AG04450 (cell line): ENCODE measurements around the gene HMBS. TPM values are rescaled to one million over a fixed set of nuclear protein-coding genes. Genes with fewer than 3 reads are reported as not detected.
"Not testable (repeated sequence)": the region's sequence is repeated elsewhere in the genome, so short reads cannot be mapped to it uniquely, and the experiment has no call there.

Experiments used
- CTCF ChIA-PET: fragments of 300-600, 350-600 bp; formaldehyde crosslinking; extraction: SDS; loops from one replicate; lab custom pipeline; 2022; ENCODE audit warnings: antibody characterized with exemption, inconsistent platforms; lab: Charles Lee
- POLR2A ChIA-PET: fragments of 350-600 bp; formaldehyde crosslinking; extraction: SDS; loops from one replicate; lab custom pipeline; 2021; ENCODE audit warnings: antibody characterized with exemption, inconsistent platforms; lab: Yijun Ruan, JAX
- DNase-seq: peaks from one replicate; pipeline ENCODE4 v3.0.0-alpha.2; 2011; ENCODE audit warnings: low read depth, low spot score
- H3K27ac ChIP-seq: one replicate; pipeline ENCODE4 v1.5.1; 2012; ENCODE audit warnings: low read depth, low read length, control low read depth
- H3K27me3 ChIP-seq: one replicate; pipeline ENCODE4 v1.6.0; 2012; ENCODE audit warnings: low read length; ENCODE audit not compliant: control insufficient read depth, insufficient read depth
- H3K4me3 ChIP-seq: 2 replicates; pipeline ENCODE4 v1.5.1; 2011; ENCODE audit warnings: mild to moderate bottlenecking, low read depth, low read length, control low read depth
- H3K9me3 ChIP-seq: 2 replicates; pipeline ENCODE4 v1.5.1; 2012; ENCODE audit warnings: low read length; ENCODE audit not compliant: control insufficient read depth, insufficient read depth
- polyA plus RNA-seq: library from polyadenylated mRNA; depleted of rRNA; stranded (reverse); fragments of >200 nt; gene quantifications from 2 replicates; pipeline ENCODE4 v1.2.3, GENCODE V29; 2011
- TF ChIP-seq, protein P1 (sequence below): IDR thresholded peaks from 2 replicates; pipeline ENCODE4 v1.5.1; 2011; ENCODE audit warnings: low read depth, low read length, control low read depth, inconsistent platforms

Gene HMBS
- polyA plus RNA-seq, 1 experiment, result 38.5 TPM

DNA sequence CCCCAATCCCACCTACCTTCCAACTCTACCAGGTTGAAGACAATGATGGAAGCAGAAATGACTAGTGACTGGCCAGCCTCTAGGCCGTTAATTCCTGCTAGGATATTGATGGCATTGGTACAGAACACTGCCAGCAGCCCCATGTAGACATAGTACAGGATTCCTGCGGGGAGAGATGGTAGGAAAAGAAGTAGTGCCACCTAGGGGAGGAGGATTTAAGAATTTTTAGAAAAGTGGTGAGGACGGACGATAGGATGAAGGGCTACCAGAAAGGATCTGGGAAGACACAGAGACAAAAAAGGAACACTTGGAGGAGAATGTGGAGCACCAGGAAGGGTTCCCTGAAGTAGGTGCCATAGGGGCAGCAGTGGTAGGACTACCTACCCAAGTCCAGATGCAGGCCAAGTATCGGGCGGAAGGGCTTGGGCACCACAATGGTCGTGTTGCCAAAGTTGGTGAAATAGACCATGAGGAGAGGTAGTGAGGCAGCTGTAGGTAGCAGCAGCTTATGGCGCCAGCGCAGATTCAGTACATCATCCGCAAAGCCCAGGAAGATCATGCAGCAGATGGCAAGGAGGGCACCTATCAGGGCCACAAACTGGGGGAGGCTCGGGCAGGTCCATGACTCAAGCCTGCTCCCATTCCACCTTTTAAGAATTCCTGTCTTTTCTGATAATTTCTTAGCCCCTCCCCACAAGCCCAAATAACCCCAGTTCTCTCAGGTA is 15.7 kb downstream of the HMBS start:
- DNase-seq, result no peak
- Histone ChIP-seq H3K27me3 (no peaks in the 10 kb centered on the region), H3K9me3 (no peaks in the 10 kb centered on the region), H3K4me3 (peak overlapping the region; percentile 87), H3K27ac (peak overlapping the region; percentile 21)
- ChIA-PET POLR2A (no interaction called here), CTCF (interaction anchor here (0.7 to 1.0 kb wide), 3 partner anchors 11 to 115 kb away, joined by 3 read pairs; no protein-coding TSS in a partner anchor)
- TF ChIP-seq, protein P1, sequence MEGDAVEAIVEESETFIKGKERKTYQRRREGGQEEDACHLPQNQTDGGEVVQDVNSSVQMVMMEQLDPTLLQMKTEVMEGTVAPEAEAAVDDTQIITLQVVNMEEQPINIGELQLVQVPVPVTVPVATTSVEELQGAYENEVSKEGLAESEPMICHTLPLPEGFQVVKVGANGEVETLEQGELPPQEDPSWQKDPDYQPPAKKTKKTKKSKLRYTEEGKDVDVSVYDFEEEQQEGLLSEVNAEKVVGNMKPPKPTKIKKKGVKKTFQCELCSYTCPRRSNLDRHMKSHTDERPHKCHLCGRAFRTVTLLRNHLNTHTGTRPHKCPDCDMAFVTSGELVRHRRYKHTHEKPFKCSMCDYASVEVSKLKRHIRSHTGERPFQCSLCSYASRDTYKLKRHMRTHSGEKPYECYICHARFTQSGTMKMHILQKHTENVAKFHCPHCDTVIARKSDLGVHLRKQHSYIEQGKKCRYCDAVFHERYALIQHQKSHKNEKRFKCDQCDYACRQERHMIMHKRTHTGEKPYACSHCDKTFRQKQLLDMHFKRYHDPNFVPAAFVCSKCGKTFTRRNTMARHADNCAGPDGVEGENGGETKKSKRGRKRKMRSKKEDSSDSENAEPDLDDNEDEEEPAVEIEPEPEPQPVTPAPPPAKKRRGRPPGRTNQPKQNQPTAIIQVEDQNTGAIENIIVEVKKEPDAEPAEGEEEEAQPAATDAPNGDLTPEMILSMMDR, result peak; percentile 59

DNA sequence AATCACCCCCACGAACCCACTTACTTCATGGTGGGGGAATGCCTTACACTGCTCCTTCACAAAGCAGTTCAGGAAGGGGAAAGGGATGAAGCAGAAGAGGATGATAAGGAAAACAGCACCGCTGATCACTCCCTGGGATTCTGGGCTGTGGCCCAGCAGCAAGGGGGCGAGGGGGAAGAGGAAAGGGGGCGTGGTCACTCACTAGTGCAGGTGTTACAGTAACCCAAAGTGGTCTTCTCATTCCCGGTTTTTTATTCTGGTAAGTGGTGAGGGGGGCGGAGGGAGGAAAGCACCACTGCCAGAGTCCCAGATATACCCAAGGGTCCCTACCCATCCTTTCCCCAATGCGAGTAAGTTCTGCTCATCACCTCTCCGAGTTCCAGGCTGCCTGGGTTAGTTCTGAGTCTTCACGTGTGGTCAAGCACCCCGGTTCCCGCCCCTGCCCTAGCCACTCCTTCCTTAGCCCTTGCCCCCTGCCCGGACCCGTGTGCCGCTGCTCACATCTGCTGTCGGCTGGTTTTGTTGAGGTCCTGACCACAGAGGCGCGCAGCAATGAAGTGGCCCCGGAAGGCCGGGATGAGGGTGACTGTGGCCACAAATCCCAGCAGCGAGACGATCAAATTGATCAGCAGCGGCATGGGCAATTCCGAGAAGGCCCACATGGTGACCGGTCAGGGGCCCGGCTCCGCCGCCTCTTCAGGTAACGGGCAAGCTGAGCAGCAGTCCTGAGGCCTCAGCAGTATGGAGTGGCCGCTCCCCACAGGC is 16.5 kb downstream of the HMBS start:
- Histone ChIP-seq H3K4me3 (peak overlapping the region; percentile 87), H3K27ac (peak overlapping the region; percentile 93), H3K9me3 (no peaks in the 10 kb centered on the region), H3K27me3 (no peaks in the 10 kb centered on the region)
- ChIA-PET CTCF (interaction anchor here (0.6 to 2.3 kb wide), 10 partner anchors 17 to 273 kb away, joined by 3 to 25 read pairs (median 4); partner anchors contain the start of genes C1QTNF5 and HINFP), POLR2A (interaction anchor here (0.6 to 1.8 kb wide), 8 partner anchors 7 to 237 kb away, joined by 4 to 21 read pairs (median 6); partner anchors contain the start of genes HINFP, HMBS, HYOU1 and MCAM)
- TF ChIP-seq, protein P1, result peak; percentile 7; the same call in 1 of the 2 replicates
- no peak for DNase-seq

DNA sequence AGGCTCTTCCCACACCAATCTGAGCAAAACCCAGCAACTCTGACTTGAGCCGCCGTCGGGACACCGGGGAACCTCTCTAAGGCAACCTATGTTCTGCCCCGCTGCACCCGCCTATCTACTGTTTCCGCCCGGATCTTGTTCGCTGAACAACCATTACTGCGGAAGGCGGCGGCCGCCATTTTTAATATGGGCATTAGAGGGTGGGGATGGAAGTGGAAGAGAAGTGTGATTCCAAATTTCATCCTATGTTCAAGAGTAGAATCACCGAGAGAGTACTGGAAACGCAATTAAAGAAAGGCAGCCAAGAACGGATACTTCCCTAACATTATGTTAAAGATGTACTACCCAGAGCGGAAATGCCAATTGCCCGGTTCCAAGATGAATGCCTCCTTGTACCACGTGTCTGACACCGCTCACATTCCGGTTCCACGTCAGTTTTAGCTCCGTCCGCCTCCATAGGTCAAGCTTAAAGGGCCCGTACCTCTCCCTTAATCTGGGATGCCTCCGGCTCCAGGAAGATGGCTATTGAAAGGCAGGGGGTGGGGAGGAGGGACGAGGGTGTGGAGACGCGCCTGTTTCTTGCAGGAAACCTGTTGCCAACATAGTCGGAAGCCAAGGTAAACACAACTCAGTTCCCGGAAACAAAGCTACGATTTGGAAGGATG is 17.2 kb downstream of the HMBS start, which contains the start of gene DPAGT1:
Gene DPAGT1 (minus strand): TSS at position 95 of the 665 bp plus-strand sequence. CDS start 198 bp downstream, outside the sequence.
- Histone ChIP-seq H3K27me3 (no peaks in the 10 kb centered on the region), H3K27ac (peak within 1 kb of the TSS; percentile 93), H3K4me3 (peak within 1 kb of the TSS; percentile 87), H3K9me3 (no peaks in the 10 kb centered on the region)
- CTCF ChIA-PET, result interaction anchor here (0.6 to 2.3 kb wide), 15 partner anchors 10 to 272 kb away, joined by 3 to 25 read pairs (median 4); partner anchors contain the start of genes C1QTNF5, HINFP and NLRX1
- POLR2A ChIA-PET, result interaction anchor here (0.6 to 1.8 kb wide), 10 partner anchors 8 to 236 kb away, joined by 3 to 21 read pairs (median 5); partner anchors contain the start of genes HINFP, HMBS, HYOU1 and MCAM
- DNase-seq, result peak; percentile 91
- TF ChIP-seq, protein P1, result no peak

DNA sequence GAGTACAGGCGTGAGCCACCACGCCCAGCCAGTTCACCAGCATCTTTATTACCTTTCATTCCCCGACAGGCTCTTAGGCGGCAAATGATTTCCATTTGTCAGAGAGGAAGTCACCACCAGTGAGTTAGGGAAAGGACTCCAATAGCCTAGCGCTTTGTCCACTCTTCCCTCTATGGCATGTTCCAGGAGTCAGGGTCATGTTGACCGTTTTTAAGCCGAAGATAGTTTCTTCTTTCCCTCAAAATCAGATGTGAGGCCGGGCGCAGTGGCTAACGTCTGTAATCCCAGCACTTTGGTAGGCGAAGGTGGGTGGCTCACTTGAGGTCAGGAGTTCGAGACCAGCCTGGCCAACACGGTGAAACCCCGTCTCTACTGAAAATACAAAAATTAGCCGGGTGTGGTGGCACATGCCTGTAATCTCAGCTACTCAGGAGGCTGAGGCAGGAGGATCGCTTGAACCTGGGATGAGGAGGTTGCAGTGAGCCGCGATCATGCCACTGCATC is 18.5 kb downstream of the HMBS start:
- peak overlapping the region; percentile 93 for H3K27ac ChIP-seq
- not testable (repeated sequence) for H3K27me3 ChIP-seq, H3K9me3 ChIP-seq, DNase-seq, H3K4me3 ChIP-seq
- ChIA-PET POLR2A (interaction anchor here (1.4 to 1.8 kb wide), 4 partner anchors 18 to 235 kb away, joined by 3 to 11 read pairs (median 8); partner anchors contain the start of genes HINFP and VPS11), CTCF (interaction anchor here (0.7 to 2.3 kb wide), 9 partner anchors 11 to 409 kb away, joined by 3 to 25 read pairs (median 4); partner anchors contain the start of gene C1QTNF5)
